Stimulated activated CD4-positive, alpha-beta T cell treated with anti-CD3 and anti-CD28 coated beads, Interleukin-12 subunit alpha, Interleukin-12 subunit beta, amount 100 ng/mL, for 48 hours (primary cell): ENCODE measurements around the gene GRIN2A.

ENCODE experiments used
- DNase-seq, 3 donors: peaks; one replicate each; pipeline ENCODE4 v3.0.0-alpha.2; 2020; ENCODE audit warnings: low read depth in 2 of 3, low spot score in 1 of 3

The GRIN2A gene

DNA sequence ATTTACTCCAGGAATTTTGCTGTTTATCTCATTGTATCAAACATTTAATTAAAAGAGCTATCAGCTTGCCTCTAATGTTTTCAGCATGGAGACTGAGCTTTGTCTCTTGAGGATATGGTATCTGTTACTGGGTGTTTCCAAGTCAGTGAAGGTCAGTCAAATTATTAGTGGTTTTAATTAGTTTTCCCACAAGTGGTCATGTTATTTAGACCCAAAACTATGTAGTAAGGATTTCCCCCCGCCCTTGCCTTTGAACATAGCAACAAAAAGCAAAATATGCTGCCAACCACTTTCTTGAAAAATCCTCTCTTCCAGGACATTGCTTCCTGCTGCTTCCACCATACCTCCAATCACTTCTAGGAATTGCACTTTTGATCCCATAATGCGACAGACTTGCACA is 355.6 kb downstream of the GRIN2A start:
- no peak for DNase-seq

DNA sequence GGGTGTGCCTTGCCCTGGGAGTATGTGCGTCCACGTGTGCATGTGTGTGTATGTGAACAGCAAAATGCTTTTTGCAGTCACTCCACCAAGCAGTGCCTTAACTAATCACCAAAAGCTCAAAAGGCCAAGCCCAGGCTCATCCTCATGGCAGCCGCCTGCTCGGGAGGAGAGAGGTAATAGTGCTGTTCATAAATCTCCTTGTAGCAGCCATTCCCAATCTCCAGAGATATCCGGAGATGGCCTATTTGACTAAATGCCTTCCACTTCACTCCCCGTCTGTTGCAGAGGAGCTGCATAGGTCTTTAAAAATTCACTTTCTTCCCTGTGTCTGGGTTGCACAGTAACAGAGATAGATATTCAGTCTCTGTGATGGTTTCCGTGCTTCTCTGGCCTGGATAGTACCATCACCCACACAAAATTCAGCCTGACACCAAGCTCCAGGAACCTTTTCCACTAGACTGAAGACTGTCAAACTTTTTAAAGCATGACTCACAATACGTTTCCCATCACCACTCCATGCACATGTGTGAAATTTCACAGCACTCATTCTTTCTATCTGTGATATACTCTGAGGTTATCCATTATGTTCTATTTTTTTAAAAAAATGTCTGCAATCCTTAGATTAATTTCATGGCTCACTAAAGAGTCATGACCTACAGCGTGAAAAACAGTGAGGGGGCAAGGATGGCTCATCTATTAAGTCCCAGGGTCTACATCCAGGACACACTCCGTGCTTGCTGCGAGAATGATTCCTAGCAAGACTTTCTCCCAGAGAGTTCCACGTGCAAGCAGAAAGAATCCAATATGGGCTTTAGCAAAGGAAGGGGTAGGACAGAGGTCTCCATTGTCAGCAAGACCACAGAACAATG is 357.8 kb downstream of the GRIN2A start:
- no peak for DNase-seq

DNA sequence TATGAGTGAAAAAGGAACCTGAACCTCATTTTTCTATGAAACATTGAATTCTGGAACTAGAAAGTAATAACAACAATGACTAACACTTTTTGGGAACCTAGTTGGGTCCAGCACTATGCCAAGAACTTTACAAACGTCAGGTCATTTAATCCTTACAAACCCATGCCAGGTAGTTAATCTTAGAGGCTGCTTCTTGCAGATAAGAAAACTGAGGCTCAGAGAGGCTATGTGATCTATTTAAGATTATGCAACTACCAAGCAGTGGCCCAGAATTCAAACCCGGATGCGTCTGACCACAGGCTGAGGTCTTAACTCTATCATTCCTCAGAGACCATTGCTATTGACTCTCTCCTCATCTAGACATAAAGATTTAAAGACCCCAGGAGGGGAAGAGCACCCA is 358.7 kb downstream of the GRIN2A start:
- DNase-seq: no peak

DNA sequence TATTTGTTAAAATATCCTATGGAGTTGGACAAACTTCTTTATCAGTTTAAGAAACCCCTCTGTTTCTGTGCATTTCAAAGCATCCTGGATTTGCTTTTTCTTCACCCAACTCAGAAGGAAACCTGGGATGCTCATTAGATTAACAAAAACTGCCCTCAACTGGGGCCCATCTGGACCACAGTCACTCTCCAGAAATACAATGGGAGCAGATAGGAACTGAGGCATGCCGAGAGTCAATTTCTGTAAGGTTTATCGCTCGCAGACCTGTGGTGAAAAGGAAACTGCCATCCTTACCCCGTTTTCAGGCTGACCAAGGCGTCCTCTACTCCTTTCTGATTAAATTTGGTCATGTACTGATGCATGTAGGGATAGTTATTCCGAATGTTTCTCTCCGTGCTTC is 360.3 kb downstream of the GRIN2A start:
- DNase-seq: no peak

DNA sequence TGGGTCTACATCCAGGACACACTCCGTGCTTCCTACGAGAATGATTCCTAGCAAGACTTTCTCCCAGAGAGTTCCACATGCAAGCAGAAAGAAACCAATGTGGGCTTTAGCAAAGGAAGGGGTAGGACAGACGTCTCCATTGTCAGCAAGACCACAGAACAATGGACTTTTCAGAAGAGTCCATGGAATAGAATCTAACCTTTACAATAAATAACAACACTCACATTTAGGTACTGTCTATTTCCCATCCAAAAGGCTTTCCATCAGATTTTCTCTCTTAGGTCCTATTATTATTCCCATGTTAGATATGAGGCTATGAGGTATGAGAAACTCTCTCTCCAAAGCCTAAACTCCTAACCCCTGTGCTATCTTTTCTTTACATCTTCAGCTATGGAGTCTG is 360.9 kb downstream of the GRIN2A start:
- no peak for DNase-seq

DNA sequence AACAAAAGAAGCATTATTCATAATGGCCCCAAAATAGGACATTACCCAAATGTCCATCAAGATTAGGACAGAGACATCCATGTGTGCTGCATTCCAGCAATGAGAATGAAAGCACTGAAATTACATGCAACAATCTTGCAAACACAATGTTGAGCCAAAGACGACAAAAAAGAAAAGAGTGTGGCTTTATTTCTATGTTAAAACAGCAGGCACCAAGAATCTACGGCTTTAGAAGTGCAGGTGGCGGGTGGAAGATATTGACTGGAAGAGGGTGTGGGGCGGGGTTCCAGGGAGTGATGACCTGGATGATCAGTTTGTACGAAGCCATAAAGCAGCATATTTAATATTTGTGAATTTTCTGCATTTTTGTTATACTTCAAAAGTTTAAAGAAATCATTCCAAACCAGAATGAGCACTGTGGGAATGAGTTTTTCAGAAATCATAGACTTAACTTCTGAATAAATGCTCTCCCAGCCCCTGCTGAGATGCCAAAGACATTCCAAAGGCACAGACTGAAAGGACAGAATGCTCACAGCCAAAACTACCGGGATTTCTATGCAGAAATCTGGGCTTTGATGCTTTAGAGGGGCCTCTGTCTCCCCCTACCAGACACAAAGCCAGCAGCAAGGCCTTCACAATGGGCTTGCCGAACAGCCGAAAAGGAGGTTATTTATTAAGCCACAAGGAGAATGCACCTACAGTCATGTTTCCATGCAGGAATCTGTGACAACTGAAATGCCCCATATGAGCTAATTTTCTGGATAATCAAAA is 361.6 kb downstream of the GRIN2A start:
- DNase-seq: no peak

- DNase-seq: no peak
These were observed 363.5 kb downstream of the GRIN2A start for GRCh38 chr16:9818702-9819101.

DNA sequence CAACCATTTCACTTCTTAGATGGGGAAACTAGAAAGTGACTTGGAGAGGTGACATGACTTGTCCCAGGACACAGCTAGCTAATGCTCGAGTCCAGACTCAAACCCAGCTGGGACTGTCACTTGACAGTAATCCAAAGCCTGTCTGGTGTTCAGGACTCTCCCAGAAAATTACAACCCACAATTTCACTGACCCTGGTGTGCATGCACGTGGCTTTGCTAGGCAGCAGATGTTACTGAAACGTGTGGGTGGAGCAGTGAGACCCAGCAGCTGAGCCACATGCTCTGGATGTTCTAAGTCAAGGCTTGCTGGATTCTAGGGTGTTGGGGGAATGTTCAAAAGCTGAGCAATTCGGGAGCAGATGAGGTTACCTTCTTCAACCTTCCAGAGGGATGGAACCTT is 364.6 kb downstream of the GRIN2A start:
- DNase-seq: no peak

- DNase-seq: no peak
These were observed 365.6 kb downstream of the GRIN2A start for GRCh38 chr16:9816644-9817043.

DNA sequence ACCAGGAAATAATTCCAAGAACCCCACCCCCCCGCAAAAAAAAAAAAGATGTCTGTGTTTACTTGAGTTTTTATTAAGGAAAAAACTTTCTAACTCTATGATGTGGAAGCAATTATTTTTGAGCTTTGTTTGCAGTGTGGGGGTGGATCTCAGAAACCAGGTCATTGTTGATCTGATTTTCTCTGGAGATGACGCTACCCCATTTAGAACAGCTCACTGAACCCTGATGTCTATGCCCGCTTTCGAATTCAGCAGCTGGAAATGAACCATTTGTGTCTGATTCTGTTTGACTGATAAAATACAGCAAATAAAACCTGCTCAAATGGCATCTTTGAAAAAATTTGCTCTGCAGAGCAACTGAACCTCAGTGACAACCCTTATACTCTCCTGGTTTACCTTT is 368.6 kb downstream of the GRIN2A start:
- no peak for DNase-seq

DNA sequence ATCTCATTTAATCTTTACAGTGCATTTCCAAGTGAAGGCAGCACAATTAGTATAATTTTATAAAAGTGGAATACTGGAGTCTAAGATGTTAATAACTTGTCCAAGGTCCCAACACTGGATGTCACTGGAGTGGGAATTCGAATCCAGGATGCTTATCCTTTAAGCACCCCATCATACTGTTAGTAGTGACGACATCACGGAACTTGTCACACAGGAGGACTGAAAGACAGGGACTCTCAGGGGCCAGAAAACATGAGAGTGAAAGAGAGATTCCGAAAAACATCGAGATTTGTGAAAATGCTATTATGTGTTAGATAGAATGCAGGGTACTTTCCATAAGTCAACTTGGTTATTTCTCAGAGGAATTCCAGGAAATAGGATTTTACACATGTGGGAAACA is 374.0 kb downstream of the GRIN2A start:
- no peak for DNase-seq

DNA sequence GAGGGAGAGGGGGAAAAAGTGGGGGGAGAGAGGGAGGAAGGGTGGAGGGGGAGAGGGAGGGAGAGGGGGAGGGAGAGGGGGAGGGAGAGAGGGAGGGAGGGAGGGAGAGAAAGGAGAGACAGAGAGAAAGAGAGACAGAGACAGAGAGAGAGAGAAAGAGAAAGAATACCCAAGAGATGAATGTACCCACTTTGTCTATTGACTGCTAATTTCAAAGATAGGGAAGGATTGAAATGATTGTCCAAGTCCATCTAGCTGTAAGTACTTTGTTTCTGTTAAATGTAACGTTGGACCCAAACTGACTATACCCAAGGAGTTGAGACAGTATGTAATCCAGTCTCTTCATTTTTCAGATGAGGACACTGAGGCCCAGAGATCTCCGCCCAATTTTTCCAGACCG is 374.9 kb downstream of the GRIN2A start:
- no peak for DNase-seq

- no peak for DNase-seq
These were observed 377.1 kb downstream of the GRIN2A start for GRCh38 chr16:9805109-9805508.

DNA sequence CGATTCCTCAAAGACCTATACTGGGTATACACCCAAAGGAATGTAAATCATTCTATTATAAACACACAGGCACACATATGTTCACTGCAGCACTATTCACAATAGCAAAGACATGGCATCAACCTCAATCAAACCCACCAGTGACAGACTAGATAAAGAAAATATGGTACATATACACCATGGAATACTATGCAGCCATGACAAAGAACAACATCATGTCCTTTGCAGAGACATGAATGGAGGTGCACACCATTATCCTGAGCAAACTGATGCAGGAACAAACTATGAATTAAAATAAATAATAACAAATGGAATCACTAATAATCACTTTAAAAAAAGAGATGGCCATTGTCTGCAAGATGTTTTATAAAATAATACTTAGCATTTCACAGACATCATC is 380.1 kb downstream of the GRIN2A start:
- no peak for DNase-seq

GRCh38 chr16:9801651-9802050 is 380.6 kb downstream of the GRIN2A start:
- DNase-seq: no peak

GRCh38 chr16:9800186-9800738 is 382.0 kb downstream of the GRIN2A start:
- DNase-seq: no peak

DNA sequence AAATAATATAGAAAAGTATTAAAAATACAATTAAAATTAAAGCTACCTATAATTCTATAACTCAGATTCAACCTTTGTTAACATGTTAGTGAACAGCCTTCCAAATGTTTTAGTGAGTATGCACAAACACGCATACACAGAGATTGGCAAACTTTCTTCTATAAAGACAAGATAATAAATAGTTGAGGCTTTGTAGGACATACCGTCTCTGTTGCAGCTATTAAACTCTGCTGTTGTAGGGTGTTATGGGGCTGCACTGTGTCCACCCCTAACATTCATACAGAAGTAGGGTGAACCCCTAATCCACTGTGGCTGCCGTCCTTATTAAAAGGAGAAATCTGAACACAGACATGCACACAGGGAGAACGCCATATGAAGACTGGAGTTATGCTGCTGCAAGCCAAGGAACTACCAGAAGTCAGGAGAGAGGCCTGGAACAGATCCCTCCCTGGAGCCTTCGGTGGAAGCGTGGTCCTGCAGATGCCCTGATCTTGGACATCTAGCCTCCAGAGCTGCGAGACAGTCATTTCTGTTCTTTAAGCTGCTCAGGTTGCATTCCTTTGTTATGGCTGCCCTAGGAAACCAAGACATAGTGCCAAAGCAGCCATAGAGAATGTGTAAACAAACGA is 383.2 kb downstream of the GRIN2A start:
- no peak for DNase-seq

GRCh38 chr16:9798474-9798873 is 383.8 kb downstream of the GRIN2A start:
- DNase-seq: no peak

DNA sequence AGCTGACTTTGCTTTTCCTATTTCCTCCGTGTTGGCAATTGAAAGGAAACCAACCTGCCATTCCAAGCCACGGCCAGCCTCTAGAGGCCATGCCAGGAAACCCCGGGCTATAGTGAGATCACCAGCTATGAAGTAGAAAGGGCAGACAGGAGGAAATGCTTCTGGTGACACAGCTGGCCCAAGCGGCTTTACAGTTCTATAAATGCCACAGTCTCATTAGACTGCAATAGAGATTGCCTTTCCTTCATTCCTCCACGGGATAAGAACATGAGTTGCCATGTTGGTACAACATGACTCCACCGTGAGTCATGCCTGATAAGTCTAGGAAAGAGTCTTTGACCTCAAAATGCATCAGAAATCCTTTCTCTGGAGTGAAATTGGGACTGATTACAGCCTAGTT is 384.9 kb downstream of the GRIN2A start:
- no peak for DNase-seq

DNA sequence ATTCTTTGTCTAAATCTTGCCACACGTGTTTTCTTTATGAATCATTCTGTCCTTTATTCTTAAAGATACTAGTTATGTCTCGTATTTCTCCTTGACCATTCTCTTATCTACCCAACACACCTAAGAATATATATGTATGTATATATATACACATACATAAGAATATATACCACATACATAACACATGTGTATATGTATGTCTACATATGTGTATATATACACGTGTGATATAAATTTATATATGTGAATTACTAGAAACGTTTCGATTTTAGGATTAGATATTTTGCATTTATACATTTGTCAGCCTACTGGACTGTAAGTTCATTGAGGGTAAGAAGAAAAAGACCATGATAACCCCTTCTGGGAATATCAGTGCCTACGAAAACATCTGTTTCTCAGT is 388.6 kb downstream of the GRIN2A start:
- DNase-seq: no peak

DNA sequence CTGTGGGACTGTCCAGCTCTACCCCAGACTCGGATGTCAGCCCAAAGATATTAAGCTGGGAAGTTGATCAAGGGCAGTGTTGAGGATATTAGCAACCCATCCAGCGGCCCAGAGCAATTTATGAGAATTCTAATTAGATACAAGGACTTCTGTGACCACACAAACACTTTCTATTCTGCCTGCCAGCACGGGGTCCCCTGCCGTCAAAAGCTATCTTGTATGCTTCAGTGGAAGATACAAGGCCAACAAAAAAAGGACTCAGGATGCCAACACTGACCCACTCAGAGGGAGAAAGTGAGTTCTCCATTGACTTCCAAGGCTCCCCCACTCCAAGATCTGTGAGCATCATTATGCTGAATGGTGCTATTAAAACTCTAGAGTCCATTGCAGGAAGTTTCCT is 390.7 kb downstream of the GRIN2A start:
- DNase-seq: no peak

DNA sequence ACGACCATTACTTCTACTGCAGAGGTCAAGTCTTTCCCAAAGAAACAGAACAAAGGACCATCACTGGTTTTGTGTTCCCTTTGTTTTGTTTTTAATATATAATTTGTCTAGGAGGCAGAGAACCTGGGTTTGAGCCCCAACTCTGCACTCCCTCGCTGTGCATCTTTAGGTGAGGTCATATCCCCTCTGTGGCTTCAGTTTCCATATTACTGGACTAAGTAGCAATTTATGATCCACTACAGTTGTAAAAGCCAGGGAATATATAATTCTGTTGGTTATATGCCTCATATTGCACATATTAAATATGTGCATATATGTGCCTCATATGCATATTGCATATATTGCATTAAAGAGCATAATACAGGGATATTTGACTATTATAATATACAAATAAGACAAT is 392.0 kb downstream of the GRIN2A start:
- no peak for DNase-seq
